ENCODE measurements around the gene ACTR5. TPM values are rescaled to one million over a fixed set of nuclear protein-coding genes. Genes with fewer than 3 reads are reported as not detected.
A peak's percentile ranks its signal among the peaks of the same experiment; 100 is the strongest.

Gene ACTR5
- total RNA-seq, 1 experiment from 2014 or later = 14.1 TPM

- Histone ChIP-seq H2BK12ac (ENCODE audit: insufficient read length, low read depth, low read length) (no peak within 1 kb of the TSS), H3K23ac (ENCODE audit: insufficient read length, low read depth, low read length) (no peak within 1 kb of the TSS), H2BK5ac (ENCODE audit: insufficient read length, low read length) (no peak within 1 kb of the TSS), H4K20me1 (ENCODE audit: control insufficient read depth, insufficient read depth, insufficient read length) (no peaks in the 10 kb centered on the region), H3K27ac (ENCODE audit: insufficient read length, low read depth, low read length) (peak within 1 kb of the TSS; percentile 85), H4K91ac (ENCODE audit: insufficient read length, low read depth, low read length) (no peak within 1 kb of the TSS), H3K79me2 (ENCODE audit: insufficient read depth, low read length) (no peaks in the 10 kb centered on the region), H3K4me2 (ENCODE audit: insufficient read depth, insufficient read length, low read length) (peak within 1 kb of the TSS; percentile 55), H2BK15ac (ENCODE audit: low read depth, low read length) (no peak within 1 kb of the TSS), H3T11ph (ENCODE audit: low read length) (no peak within 1 kb of the TSS), H4K5ac (ENCODE audit: insufficient read length, low read depth, low read length) (no peak within 1 kb of the TSS), H3K79me1 (ENCODE audit: insufficient read depth, low read depth, low read length, poor library complexity, severe bottlenecking) (no peaks in the 10 kb centered on the region), H2BK20ac (ENCODE audit: low read depth, low read length, poor library complexity, severe bottlenecking) (no peak within 1 kb of the TSS), H3K23me2 (ENCODE audit: insufficient read length, low read depth, low read length, poor library complexity, severe bottlenecking) (peaks cover 21% of the 10 kb centered on the region), H3K18ac (ENCODE audit: insufficient read length, low read depth, low read length) (peak within 1 kb of the TSS; percentile 37), H2AFZ (ENCODE audit: low read length) (no peak within 1 kb of the TSS), H3K4me1 (ENCODE audit: insufficient read depth, low read length) (peaks cover 3% of the 10 kb centered on the region; the same call in 1 of the 2 replicates), H3K9me3 (ENCODE audit: control insufficient read depth, low read depth, low read length) (no peaks in the 10 kb centered on the region), H2BK120ac (ENCODE audit: low read depth, low read length, poor library complexity, severe bottlenecking) (no peak within 1 kb of the TSS), H3K14ac (ENCODE audit: insufficient read depth, low read length) (no peak within 1 kb of the TSS), H4K8ac (replicated peaks; ENCODE audit: insufficient read length, low read depth, low read length) (no peak within 1 kb of the TSS), H3K27me3 (ENCODE audit: insufficient read depth, low read length) (no peaks in the 10 kb centered on the region), H2AK5ac (ENCODE audit: insufficient read length, low read length) (no peak within 1 kb of the TSS), H3K9ac (ENCODE audit: extremely low read depth, insufficient read length, low read length) (peak within 1 kb of the TSS; percentile 56), H3K4ac (ENCODE audit: low read depth, low read length) (no peak within 1 kb of the TSS), H3K56ac (ENCODE audit: insufficient read length, low read depth, low read length) (no peak within 1 kb of the TSS)
- no peak for TF ChIP-seq CTCF (conservative IDR thresholded peaks at IDR 0.05)
- H3K4me3 Mint-ChIP-seq = peak within 1 kb of the TSS; percentile 81 to 92
- peaks cover 0 to 3% of the 10 kb centered on the region in 2 experiments; a peak in 1 of 5 replicates for H3K9me3 Mint-ChIP-seq
- WGBS (ENCODE audit: extremely low coverage, insufficient read length, low lambda C conversion rate) = no CpG with 5 or more reads among the region's 40 CpGs
- H3K27ac Mint-ChIP-seq = peak within 1 kb of the TSS; percentile 96 to 98 (median 96)
- peaks cover 24% of the 10 kb centered on the region for H3K27me3 Mint-ChIP-seq (ENCODE audit: low read depth)
- H3K36me3 Mint-ChIP-seq (ENCODE audit: insufficient read depth in 1 of 3, low read depth in 3 of 3) = peaks cover 0 to 2% (median 0%) of the 10 kb centered on the region in 3 experiments; a peak in 2 of 7 replicates
- peaks cover 34% of the 10 kb centered on the region in 2 experiments for H3K4me1 Mint-ChIP-seq
- DNase-seq = peak; percentile 83
Observed at GRCh38 chr20:38805502-38805957, 57.3 kb downstream of the ACTR5 start, which contains the start of gene PPP1R16B. PPP1R16B (plus strand) TSS chr20:38805697; CDS start chr20:38835926, 30,229 bp downstream.

Measured in H9 (cell line).